CD4-positive, alpha-beta T cell treated with Interleukin-15 for 1 hour (primary cell): ENCODE measurements around the gene IL6R.
"Not testable (repeated sequence)": the region's sequence is repeated elsewhere in the genome, so short reads cannot be mapped to it uniquely, and the experiment has no call there.

Experiments used
- DNase-seq: peaks from one replicate; pipeline ENCODE4 v3.0.0-alpha.2; 2020

Gene IL6R

DNA sequence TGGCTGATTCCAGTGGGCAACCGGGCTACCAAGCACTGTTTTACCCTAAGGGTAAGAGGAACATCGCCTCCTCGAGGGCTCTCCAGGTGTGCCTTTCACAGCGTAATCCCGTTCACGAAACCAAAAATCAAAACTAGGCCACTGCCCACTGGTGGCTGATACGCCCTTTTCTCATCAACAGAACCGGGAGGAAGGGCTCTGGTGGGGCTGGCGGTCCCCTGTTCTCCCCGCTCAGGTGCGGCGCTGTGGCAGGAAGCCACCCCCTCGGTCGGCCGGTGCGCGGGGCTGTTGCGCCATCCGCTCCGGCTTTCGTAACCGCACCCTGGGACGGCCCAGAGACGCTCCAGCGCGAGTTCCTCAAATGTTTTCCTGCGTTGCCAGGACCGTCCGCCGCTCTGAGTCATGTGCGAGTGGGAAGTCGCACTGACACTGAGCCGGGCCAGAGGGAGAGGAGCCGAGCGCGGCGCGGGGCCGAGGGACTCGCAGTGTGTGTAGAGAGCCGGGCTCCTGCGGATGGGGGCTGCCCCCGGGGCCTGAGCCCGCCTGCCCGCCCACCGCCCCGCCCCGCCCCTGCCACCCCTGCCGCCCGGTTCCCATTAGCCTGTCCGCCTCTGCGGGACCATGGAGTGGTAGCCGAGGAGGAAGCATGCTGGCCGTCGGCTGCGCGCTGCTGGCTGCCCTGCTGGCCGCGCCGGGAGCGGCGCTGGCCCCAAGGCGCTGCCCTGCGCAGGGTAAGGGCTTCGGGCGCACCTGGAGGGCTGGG lies at the start of gene IL6R:
Gene IL6R, plus strand, starts transcription at position 360 of the 763 bp plus-strand sequence. Its CDS starts 287 bp downstream, at position 647.
- peak; percentile 86 for DNase-seq

DNA sequence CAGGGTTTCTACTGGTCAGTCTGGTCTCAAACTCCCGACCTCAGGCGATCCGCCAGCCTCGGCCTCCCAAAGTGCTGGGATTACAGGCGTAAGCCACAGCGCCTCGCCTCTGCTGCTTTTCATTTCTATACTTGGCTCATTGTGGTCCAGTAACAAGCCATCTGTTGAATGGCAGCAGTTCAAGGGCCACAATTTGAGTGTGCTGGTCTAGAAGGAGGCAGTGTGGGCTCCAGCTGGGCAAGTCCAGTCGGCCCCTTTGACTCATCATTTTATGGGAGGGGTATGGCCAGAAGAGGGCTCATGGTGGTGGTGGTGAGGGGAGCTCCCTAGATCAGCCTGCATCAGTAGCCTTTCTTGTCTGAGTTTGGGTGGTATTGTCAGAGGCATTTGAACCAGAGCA lies 46.6 kb upstream of the IL6R start:
- no peak for DNase-seq

DNA sequence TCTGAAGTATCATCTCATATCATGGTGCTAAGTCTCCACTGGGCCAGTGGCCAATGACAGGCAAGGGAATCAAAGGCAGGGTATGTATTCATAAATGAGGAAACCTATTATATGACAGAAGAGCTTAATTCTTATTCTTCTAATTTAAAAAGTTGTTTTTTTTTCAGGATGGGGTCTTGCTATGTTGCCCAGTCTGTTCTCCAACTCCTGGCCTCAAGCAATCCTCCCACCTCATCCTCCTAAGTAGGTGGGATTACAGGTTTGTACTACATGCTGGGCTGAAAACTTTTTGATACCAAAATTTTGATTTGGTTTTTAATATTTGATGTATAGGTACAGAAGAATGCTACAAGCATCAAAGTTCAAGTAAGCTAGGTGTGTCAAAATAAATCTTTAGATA lies 44.9 kb upstream of the IL6R start:
- DNase-seq, result no peak

DNA sequence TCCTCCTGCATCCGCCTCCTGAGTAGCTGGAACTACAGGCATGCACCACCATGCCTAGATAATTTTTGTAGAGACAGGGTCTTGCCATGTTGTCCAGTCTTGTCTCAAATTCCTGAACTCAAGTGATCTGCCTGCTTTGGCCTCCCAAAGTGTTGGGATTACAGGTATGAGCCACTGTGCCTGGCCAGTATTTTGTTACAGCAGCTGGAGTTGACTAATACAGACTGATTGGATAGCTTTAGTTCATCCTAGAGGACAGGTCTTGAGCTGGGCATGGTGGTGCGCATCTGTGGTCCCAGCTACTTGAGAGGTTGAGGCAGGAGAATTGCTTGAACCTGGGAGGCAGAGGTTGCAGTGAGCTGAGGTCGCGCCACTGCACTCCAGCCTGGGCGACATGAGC lies 44.3 kb upstream of the IL6R start:
- not testable (repeated sequence) for DNase-seq

DNA sequence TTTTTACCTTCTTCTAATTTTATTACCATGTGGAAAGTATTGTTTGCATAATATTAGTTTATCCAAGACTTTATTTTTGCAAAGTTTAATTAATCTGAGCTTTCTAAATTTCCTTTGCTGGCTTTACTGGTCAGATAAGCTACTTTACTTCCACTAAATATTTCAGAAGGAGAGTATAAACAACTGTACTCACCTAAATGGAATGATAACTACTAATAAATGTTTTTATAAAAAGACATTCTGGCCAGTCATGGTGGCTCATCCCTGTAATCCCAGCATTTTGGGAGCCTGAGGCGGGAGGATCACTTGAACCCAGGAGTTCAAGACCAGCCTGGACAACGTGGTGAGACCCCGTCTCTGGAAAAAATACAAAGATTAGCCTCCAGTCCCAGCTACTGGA lies 43.8 kb upstream of the IL6R start:
- DNase-seq, result no peak

DNA sequence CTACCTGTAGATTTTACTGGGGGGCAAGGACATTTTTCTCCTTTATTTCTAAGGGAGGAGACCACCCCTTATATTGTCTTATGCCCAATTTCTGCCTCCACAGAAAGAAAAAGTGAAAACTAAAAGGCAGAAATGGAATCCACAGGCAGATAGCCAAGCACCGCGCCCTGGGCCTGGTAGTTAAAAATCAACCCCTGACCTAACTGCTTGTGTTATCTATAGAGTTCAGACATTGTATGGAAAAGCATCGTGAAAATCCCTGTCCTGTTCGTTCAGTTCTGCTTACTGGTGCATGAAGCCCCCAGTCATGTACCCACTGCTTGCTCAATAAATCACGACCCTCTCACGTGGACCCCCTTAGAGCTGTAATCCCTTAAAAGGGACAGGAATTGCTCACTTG lies 33.7 kb upstream of the IL6R start:
- no peak for DNase-seq

DNA sequence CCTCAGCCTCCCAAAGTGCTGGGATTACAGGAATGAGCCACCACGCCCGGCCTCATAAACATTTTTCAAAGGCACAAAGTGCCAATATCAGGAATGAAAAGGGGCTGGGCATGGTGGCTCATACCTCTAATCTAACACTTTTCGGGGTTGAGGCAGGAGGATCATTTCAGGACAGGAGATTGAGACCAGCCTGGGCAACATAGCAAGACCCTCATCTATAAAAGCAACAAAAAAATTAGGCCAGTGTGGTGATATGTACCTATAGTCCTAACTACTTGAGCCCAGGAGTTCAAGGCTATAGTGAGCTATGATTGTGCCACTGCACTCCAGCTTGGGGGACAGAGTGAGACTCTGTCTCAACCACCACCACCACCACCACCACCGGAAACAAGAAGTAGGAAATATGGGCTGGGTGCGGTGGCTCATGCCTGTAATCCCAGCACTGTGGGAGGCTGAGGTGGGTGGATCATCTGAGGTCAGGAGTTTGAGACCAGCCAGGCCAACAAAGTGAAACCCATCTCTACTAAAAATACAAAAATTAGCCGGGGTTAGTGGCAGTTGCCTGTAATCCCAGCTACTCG lies 31.3 kb upstream of the IL6R start:
- not testable (repeated sequence) for DNase-seq

DNA sequence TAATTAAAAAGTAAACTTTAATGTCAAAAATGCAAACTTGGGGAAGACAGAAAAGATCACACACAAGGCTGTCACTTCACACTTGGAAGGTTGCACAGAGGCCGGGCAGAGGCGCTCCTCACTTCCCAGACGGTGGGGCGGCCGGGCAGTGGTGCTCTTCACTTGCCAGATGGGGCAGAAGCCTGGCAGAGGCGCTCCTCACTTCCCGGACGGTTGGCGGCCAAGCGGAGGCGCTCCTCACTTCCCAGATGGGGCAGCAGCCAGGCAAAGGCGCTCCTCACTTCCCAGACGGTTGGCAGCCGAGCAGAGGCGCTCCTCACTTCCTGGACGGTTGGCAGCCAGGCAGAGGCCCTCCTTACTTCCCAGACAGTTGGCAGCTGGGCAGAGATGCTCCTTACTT lies 25.8 kb upstream of the IL6R start:
- DNase-seq, result no peak

DNA sequence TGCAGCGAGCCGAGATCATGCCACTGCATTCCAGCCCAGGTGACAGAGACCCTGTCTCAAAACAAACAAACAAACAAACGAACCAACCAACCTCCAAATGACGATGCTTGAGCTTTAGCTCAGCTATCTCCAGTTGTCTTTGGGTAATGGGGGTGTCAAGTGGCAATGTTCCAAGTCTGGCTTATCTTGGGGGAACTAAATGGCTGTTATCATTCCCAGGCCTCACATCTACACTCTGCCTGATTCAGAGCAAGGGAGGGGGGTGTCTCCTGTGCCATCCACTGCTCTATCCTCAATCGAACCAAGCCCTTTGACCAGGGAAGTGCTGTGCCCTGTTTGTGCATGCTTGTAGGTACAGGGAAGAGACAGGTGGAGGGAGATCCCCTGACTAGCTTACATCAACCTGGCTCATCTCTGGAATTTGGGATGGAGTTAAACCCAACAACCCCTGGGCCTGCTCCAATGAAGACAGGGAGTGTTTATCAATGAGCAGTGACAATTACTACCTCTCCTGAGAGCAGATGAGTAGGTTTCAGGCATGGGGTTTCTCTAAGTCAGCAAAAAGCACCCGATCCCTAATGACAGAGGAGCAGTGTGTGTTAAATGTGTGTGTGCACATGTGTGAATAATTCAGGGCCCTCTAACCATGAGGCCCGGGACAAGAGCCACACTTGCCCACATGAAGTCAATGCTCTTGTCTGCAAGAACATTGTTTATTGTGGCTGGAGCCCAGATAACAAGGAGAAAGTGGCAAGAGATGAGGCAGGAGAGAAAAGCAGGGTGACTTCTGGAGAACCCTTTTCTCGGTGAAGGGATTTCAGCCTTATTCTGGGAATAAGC lies 20.3 kb upstream of the IL6R start:
- no peak for DNase-seq

DNA sequence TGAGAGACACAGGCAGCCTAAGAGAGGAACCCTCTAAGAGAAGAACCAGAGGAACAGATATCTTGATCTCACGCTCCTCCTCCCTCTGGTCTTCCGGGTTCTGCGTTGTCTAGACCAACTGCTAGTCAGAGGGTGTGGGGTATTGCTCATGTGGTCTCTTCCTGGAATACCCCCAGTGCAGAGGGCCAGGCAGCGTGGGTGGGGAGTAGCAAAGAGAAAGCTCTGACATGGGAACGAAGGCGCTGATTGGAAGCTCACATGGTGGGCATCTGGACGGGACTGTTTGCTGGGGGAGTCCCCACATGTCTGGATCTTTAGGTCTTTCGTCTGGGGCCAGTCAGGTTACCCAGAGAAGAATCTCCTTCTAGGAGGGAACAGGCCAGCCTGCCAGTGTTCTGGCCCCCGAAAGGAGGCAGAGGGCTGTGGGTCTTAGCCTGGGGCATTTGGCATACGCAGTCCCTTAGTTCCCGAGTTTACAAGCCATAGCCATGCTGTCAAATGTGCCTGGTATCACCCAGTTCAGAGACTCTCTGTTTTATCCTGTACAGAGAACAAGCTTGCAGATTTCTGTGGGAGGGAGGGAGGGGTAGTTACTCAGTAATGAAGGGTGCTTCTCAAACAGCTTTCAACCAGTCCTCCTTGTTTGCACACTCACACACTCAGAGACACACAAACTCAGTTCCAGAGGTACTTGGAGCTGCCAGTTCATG lies 18.3 kb upstream of the IL6R start:
- peak; percentile 83 for DNase-seq

DNA sequence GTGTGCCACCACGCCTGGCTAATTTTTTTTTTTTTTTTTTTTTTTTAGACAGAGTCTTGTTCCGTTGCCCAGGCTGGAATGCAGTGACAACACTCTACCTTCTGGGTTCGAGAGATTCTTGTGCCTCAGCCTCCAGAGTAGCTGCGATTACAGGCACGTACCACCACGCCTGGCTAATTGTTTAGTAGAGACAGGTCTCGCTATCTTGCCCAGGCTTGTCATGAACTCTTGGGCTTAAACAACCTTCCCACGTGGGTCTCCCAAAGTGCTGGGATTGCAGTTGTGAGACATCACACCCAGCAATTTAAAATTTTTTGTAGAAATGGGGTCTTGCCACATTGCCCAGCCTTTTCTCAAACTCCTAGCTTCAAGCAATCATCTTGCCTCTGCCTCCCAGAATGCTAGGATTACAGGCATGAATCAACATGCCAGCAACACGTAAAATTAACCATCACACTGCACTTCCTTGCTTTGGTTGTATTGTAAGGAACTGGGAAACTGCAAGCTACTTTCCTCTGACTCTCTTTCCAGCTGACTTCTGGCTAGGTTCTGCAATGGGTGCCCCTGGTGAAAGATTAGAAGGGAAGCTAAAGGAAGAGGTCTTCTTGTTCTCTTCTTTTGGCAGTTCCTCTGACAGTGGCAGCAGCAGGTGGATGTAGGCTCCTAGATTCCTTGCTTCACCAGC lies 13.9 kb upstream of the IL6R start:
- DNase-seq, result no peak

DNA sequence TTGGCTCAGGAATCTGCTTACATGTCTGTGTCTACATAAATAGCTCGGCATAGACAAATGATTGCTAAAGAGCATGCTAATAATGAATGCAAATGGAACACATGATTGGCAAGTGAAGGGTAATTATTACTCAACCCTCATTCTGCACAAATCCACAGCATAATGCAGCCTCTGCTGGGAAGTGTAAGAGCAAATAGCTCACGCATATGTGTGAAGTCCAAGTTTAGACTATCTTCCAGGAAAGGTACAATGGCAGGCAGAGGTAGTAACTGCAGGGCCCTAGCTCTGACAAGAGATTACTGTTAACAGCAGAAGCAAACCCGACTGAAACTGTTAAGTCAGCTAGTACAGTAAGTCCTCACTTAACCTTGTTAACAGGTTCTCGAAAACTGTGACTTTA lies 7.0 kb upstream of the IL6R start:
- DNase-seq, result no peak

DNA sequence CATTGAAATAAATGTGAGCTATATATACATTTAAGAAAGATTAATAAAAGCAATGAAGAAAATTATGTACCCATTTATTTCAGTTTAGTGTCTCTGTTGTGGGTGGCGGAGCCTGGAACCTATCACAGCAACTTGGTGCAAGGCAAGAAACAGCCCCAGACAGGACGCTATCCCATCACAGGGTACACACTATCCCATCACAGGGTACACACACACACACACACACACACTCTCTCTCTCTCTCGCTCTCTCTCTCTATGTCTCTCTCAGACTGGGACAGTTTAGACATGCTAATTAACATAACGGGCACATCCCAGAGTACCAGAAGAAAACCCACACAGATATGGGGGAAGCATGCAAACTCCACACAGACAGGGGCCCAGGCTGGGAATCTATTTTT lies 6.5 kb upstream of the IL6R start:
- no peak for DNase-seq

DNA sequence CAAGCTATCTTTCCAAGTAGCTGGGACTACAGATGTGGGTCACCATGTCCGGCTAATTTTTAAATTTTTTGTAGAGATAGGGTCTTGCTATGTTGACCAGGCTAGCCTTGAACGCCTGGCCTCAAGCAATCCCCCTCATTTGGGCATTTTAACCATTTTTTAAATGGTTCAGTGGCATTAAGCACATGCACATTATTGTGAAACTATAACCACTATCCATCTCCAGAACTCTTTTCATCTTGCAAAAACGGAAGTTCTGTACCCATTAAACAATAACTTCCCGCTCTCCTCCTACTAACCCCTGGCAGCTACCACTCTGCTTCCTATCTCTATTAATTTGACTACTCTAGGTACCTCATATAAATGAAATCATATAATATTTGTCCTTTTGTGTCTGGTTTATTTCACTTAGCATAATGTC lies 4.8 kb upstream of the IL6R start:
- DNase-seq, result no peak

DNA sequence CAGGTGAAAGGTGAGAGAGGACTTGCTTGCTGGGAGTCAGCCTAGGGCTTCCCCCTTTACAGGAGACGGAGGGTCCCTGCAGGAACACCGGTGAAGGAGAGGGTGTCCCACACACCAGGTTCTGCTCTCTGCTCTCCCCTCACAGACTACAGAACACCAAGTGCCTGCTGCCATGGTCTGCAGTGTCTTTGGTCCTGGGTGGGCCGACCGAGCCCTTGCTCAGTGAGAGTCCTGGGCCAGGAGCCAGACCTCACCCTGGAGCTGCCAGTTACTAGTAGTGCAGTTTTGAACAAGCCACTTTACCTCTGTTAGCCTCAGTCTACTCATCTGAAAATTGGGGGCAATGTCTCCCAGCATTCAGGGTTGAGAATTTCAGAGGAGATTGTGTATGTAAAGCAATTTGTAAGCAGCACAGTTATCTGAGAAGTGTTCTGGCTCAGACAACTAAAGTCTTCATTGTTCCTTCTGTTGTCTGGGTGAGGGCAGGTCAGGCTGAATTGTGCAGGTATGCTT lies 2.7 kb upstream of the IL6R start:
- no peak for DNase-seq

DNA sequence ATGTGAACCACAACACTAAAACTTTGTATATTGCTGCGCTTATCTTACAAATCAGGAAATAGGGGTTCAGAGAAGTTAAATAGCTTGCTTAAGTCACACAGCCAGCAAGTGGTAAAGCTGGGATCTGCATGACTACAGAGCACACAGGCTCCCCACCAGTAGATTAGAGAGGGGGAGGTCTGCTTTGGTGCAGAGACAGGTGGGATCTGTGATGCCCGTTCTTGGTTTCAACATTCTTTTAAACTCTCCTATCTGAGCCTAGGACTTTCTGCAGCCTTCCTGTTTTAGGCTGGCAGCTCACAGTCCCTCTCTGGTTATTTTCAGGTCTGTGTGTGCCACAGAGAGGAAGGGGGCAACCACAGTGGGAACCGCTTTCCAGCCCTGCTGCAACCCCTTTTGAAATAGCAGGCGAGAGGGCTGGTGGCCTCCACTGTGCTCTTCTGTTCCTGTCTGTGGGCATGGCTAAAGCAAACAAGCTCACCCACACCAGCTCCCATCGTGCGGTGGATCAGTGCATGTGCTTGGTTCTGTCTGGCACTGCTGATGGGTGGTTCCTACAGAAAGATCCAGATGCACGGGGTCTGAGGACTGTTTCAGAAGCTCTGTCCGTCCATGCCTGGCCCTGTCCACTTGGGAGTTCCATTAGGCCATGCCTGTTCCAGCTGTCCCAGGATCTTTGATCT lies 1.7 kb upstream of the IL6R start:
- peak; percentile 56 for DNase-seq

DNA sequence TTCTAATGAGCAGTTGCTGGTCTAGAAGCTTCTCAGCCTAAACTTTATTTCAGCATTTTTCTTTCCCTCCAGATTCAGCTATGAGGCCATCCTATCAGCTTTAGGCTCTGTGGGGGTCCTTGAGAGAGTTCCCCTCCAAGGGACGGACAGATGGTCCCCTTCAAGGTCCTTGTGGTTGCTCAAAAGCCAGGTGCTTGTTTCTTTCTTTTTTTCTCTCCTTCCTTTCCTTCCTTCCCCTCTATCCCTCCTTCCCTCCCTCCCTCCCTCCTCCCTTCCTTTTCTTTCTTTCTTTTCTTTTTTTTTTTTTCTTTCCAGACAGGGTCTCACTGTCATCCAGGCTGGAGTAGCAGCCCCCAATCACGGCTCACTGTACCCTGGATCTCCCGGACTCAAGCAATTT lies 1.2 kb upstream of the IL6R start:
- DNase-seq, result no peak

DNA sequence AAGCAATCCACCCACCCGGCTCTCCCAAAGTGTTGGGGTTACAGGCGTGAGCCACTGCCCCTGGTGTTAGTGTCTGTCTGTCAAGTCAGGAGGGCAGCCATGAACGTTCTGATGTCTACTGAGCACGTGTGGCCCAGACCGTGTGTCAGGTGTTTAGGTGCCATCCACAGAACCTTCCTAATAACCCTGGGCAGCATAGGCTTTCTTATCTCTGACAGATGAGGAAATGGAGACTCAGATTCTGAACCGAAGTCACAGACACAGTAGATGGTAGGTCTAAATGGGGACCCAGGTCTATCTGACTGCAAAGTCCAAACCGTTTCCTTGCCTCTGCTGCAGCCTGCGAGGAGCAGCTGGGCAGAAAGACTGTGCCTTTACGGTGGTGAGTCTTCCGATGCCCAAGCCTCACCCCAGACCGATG lies 622 bp upstream of the IL6R start:
- DNase-seq, result no peak

DNA sequence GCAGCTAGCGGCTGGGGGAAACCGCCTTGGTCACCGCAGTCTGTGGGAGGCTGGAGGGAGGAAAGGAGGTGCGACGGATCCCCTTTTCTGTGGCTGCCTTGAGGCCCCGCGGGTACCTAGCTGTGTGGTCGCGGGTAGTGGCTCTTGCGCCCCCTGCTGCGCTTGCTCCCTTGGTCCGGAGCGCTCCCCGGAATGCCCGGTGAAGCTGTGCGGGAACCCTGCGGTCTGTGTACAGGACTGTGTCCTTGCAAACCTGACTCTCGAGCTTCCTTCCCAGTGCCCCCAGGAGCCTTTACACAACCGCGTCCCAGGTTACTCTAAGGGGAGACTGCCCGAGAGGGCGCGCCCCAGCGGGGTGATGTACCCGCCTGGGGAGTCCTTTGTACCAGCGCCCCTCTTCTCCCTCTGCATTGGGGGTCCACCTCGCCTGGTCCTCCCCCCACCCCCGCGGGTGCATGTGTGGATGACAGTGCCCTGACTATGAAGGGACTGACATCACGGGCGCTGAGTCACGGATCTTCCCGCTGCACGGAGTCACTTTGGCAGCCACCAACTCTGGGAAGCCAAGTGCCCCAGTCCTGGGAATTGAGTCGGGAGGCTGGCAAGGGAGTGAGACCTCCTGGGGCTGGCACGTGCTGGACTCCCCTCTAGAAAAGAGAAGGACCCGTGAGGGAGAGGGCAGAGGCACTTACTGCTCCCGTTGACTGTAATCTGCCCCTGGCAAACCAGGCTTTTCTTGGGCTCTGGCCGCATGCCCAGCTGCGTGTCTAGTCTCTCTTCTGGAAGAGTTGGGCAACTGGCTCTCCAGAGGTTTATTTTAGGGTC lies 816 bp downstream of the IL6R start:
- peak; percentile 66 for DNase-seq

DNA sequence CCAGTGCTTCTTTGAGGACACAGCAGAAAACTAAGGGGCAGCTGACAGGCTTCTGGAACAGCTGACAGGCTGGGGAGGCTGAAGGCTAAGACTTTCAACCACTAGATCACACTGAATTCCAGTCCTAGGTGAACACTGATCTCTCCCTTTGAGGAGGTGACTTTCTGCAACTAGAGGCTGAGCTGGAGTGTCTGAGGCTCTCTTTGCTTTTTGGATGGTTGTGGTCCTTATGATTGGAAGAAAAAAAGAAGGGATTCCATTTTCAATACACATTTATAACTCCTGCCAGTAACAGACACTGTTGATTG lies 1.4 kb downstream of the IL6R start:
- DNase-seq, result no peak

DNA sequence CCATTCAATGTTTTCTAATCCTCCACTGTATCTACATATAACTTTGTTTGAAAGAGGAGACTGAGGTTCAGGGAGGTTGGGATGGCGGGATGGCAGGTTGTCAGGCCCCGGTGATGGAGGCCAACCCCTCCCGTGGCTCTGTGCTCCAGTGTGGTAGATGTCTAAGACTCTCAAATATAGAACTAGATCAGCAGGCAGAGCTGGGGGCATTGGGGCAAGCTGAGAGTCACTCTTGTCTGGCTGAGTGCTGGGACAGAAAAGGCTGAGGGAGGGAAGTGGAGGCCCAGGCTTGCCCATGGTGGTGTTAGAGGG lies 1.7 kb downstream of the IL6R start:
- no peak for DNase-seq
